Lower leg skin (tissue), 4 donors: ENCODE results near the gene CTDSPL2. TPM values are rescaled to one million over a fixed set of nuclear protein-coding genes. Genes with fewer than 3 reads are reported as not detected.

ENCODE experiments used
- DNase-seq, 2 donors: peaks; one replicate each; pipeline ENCODE4 v3.0.0-alpha.2; 2019; ENCODE audit warnings: low spot score in 2 of 2
- H3K4me3 ChIP-seq: fragments of 200-600 bp; sonication (generic); 2 replicates; pipeline ENCODE4 v1.5.1; 2017; ENCODE audit warnings: mild to moderate bottlenecking, low read depth; ENCODE audit not compliant: poor library complexity, severe bottlenecking
- CTCF ChIP-seq, 3 donors: fragments of 450-650 bp; IDR thresholded peaks; one replicate each; pipeline ENCODE4 v1.5.1; 2016; ENCODE audit warnings: antibody characterized with exemption in 3 of 3, mild to moderate bottlenecking in 3 of 3, moderate library complexity in 2 of 3
- POLR2A ChIP-seq, 2 donors: fragments of 450-650 bp; IDR thresholded peaks; one replicate each; pipeline ENCODE4 v1.6.1; 2016 to 2017; ENCODE audit warnings: antibody characterized with exemption in 2 of 2, mild to moderate bottlenecking in 1 of 2, moderate library complexity in 1 of 2
- WGBS, 2 donors: methylation state at CpG; one replicate each; pipeline ENCODE4 v1.1.5; 2018; 5-methylcytosine and 5-hydroxymethylcytosine counted together
- intact Hi-C: fragments of 100-400 bp; cut with DNase I; formaldehyde crosslinking; loops from one replicate; pipeline ENCODE4 v1.15.0; 2023; ENCODE audit warnings: low total_unique reads
- total RNA-seq, 4 donors: library from RNA; depleted of rRNA; stranded (reverse); fragments of >200 nt; gene quantifications; one replicate each; pipeline ENCODE4 v1.1.0, GENCODE V29; 2016

The CTDSPL2 gene
- total RNA-seq, 4 donors from 2014 or later, result 26.5 to 54.2 (median 45.9) TPM

- intact Hi-C loops, result no loop called here
- WGBS, 2 donors, result 78 to 97% methylated on average over 1 of the region's 1 CpG
- no peak overlapping the region for H3K4me3 ChIP-seq
- DNase-seq, result no peak
- TF ChIP-seq POLR2A (IDR thresholded peaks at IDR 0.05) (no peak), CTCF (IDR thresholded peaks at IDR 0.05) (no peak)
Measured at GRCh38 chr15:44397869-44398268, 29.6 kb upstream of the CTDSPL2 start.

GRCh38 chr15:44414001-44414400 lies 13.4 kb upstream of the CTDSPL2 start:
- intact Hi-C loops, result no loop called here
- H3K4me3 ChIP-seq, result no peak overlapping the region
- DNase-seq, result no peak
- no peak for TF ChIP-seq POLR2A (IDR thresholded peaks at IDR 0.05)
- no peak for TF ChIP-seq CTCF (IDR thresholded peaks at IDR 0.05)
- 94 to 95% methylated on average over 3 of the region's 3 CpGs for WGBS, 2 donors

- peak overlapping the region; percentile 83 for H3K4me3 ChIP-seq
- TF ChIP-seq CTCF (IDR thresholded peaks at IDR 0.05) (no peak), POLR2A (IDR thresholded peaks at IDR 0.05) (no peak)
- WGBS, 2 donors, result 1% methylated on average over 27 of the region's 27 CpGs
- intact Hi-C loops, result no loop called here
- no peak for DNase-seq
Measured at GRCh38 chr15:44427756-44428724, 611 bp downstream of the CTDSPL2 start.

GRCh38 chr15:44435893-44436667 lies 8.7 kb downstream of the CTDSPL2 start:
- DNase-seq, result no peak
- no peak for TF ChIP-seq CTCF (IDR thresholded peaks at IDR 0.05)
- TF ChIP-seq POLR2A (IDR thresholded peaks at IDR 0.05), result no peak
- 92 to 100% methylated on average over 2 of the region's 2 CpGs for WGBS, 2 donors
- intact Hi-C loops, result no loop called here
- H3K4me3 ChIP-seq, result no peak overlapping the region

- TF ChIP-seq CTCF (IDR thresholded peaks at IDR 0.05), result no peak
- TF ChIP-seq POLR2A (IDR thresholded peaks at IDR 0.05), result no peak
- 80 to 90% methylated on average over 3 of the region's 3 CpGs for WGBS, 2 donors
- intact Hi-C loops, result no loop called here
- H3K4me3 ChIP-seq, result no peak overlapping the region
- no peak for DNase-seq
Measured at GRCh38 chr15:44438402-44438801, 11.0 kb downstream of the CTDSPL2 start.
